PC-3 (cell line): ENCODE data around the gene SHROOM3.

Experiments used
- EZH2 ChIP-seq: fragments of 300-600 bp; sonication (generic); IDR thresholded peaks from one replicate; pipeline ENCODE4 v1.6.1; 2017; ENCODE audit warnings: antibody characterized with exemption, mild to moderate bottlenecking, low read length; ENCODE audit not compliant: unreplicated experiment
- TF ChIP-seq, protein P1 (sequence below): fragments of 300-600 bp; sonication (generic); conservative IDR thresholded peaks from 2 replicates; pipeline ENCODE4 v1.5.1; 2017; ENCODE audit warnings: antibody characterized with exemption, low read depth, mild to moderate bottlenecking, low read length

DNA sequence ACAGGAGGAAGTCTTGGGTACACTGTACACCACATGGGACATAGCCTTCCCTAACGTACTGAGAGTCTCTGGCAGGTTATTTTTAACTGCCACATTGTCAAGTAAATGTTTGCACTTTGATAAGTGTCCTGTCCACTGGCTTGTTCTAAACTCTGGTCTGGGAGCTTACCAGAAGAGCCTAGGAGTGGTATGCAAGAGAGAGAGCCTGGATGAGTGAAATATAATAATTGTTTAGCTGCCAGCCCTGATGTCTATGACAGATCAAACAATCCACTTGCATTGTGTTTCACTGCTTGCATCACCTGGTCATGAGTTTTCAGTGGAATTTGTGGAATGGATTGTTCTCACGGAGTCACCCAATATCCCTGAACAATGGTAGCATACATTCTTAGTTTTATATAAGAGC lies 91.6 kb downstream of the SHROOM3 start:
- TF ChIP-seq, protein P1, sequence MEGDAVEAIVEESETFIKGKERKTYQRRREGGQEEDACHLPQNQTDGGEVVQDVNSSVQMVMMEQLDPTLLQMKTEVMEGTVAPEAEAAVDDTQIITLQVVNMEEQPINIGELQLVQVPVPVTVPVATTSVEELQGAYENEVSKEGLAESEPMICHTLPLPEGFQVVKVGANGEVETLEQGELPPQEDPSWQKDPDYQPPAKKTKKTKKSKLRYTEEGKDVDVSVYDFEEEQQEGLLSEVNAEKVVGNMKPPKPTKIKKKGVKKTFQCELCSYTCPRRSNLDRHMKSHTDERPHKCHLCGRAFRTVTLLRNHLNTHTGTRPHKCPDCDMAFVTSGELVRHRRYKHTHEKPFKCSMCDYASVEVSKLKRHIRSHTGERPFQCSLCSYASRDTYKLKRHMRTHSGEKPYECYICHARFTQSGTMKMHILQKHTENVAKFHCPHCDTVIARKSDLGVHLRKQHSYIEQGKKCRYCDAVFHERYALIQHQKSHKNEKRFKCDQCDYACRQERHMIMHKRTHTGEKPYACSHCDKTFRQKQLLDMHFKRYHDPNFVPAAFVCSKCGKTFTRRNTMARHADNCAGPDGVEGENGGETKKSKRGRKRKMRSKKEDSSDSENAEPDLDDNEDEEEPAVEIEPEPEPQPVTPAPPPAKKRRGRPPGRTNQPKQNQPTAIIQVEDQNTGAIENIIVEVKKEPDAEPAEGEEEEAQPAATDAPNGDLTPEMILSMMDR: no peak
- TF ChIP-seq EZH2: no peak
